Ascending aorta (tissue), 2 donors: ENCODE measurements around the gene TPP1. TPM values are rescaled to one million over a fixed set of nuclear protein-coding genes. Genes with fewer than 3 reads are reported as not detected.

Experiments
- DNase-seq, 2 donors: peaks; one replicate each; pipeline ENCODE4 v3.0.0-alpha.2; 2019; ENCODE audit warnings: low spot score in 2 of 2
- H3K27ac ChIP-seq, 2 donors: fragments of 200-600 bp; sonication (generic); one replicate each; pipeline ENCODE4 v1.5.1; 2016 to 2017; ENCODE audit warnings: mild to moderate bottlenecking in 1 of 2
- H3K27me3 ChIP-seq: fragments of 200-600 bp; sonication (generic); one replicate; pipeline ENCODE4 v1.5.1; 2017
- H3K36me3 ChIP-seq, 2 donors: fragments of 200-600 bp; sonication (generic); one replicate each; pipeline ENCODE4 v1.5.1; 2016
- H3K4me1 ChIP-seq, 2 donors: fragments of 200-600 bp; sonication (generic); one replicate each; pipeline ENCODE4 v1.5.1; 2016 to 2017; ENCODE audit warnings: mild to moderate bottlenecking in 1 of 2
- H3K4me3 ChIP-seq, 2 donors: fragments of 200-600 bp; sonication (generic); one replicate each; pipeline ENCODE4 v1.5.1; 2016 to 2017; ENCODE audit warnings: mild to moderate bottlenecking in 1 of 2
- H3K9me3 ChIP-seq, 2 donors: fragments of 200-600 bp; sonication (generic); one replicate each; pipeline ENCODE4 v1.5.1; 2016
- CTCF ChIP-seq, 3 experiments: fragments of 200-600 bp in 2 of 3; fragments of 450-650 bp in 1 of 3; sonication (generic) in 2 of 3; IDR thresholded peaks; one replicate each; pipeline ENCODE4 v1.5.1; 2016 to 2019; ENCODE audit warnings: antibody characterized with exemption in 3 of 3, mild to moderate bottlenecking in 1 of 3, moderate library complexity in 1 of 3
- intact Hi-C: fragments of 100-400 bp; cut with DNase I; formaldehyde crosslinking; loops from one replicate; pipeline ENCODE4 v1.15.1; 2023
- total RNA-seq: library from RNA; depleted of rRNA; stranded (reverse); fragments of >200 nt; gene quantifications from one replicate; pipeline ENCODE4 v1.1.0, GENCODE V29; 2016

Gene TPP1
- total RNA-seq, 1 donor from 2014 or later, result 96.7 TPM

- H3K4me1 ChIP-seq, result no peaks in the 10 kb centered on the region
- H3K27ac ChIP-seq, result no peak overlapping the region
- H3K27me3 ChIP-seq, result no peaks in the 10 kb centered on the region
- peaks cover 0 to 6% of the 10 kb centered on the region in 2 donors for H3K36me3 ChIP-seq
- no peak for DNase-seq
- intact Hi-C loops, result no loop called here
- no peak for TF ChIP-seq CTCF (IDR thresholded peaks at IDR 0.05)
- H3K4me3 ChIP-seq, result no peak overlapping the region
- no peaks in the 10 kb centered on the region for H3K9me3 ChIP-seq
Observed at GRCh38 chr11:6563667-6564066, 55.6 kb downstream of the TPP1 start.

GRCh38 chr11:6563121-6563619 is 56.1 kb downstream of the TPP1 start:
- H3K27me3 ChIP-seq, result no peaks in the 10 kb centered on the region
- peaks cover 0 to 9% of the 10 kb centered on the region in 2 donors for H3K36me3 ChIP-seq
- intact Hi-C loops, result no loop called here
- no peak overlapping the region for H3K4me3 ChIP-seq
- H3K4me1 ChIP-seq, result no peaks in the 10 kb centered on the region
- no peak for TF ChIP-seq CTCF (IDR thresholded peaks at IDR 0.05)
- no peaks in the 10 kb centered on the region for H3K9me3 ChIP-seq
- H3K27ac ChIP-seq, result no peak overlapping the region
- no peak for DNase-seq

Other genes with a start within 250 kb of the TPP1 start
- 48.6 TPM for gene SMPD1, start 228.9 kb downstream of the TPP1 start, total RNA-seq
- 29.2 TPM for gene APBB1, start 200.3 kb downstream of the TPP1 start, total RNA-seq
- gene HPX, start 178.4 kb downstream of the TPP1 start, total RNA-seq, result 16.8 TPM
- gene TRIM3, start 145.5 kb downstream of the TPP1 start, total RNA-seq, result 33.8 TPM
- 87.8 TPM for gene ARFIP2, start 138.1 kb downstream of the TPP1 start, total RNA-seq
- gene TIMM10B, start 137.9 kb downstream of the TPP1 start, total RNA-seq, result 19.2 TPM
- 2.3 TPM for gene DNHD1, start 122.1 kb downstream of the TPP1 start, total RNA-seq
- gene RRP8, start 15.8 kb downstream of the TPP1 start, total RNA-seq, result 9.2 TPM
- gene ILK, start 15.6 kb downstream of the TPP1 start, total RNA-seq, result 183 TPM
- gene TAF10, start 7.2 kb downstream of the TPP1 start, total RNA-seq, result 76.0 TPM
- gene DCHS1, start 36.4 kb upstream of the TPP1 start, total RNA-seq, result 58.0 TPM
- gene MRPL17, start 63.9 kb upstream of the TPP1 start, total RNA-seq, result 12.9 TPM
- gene OR2AG2, start 152.6 kb upstream of the TPP1 start, total RNA-seq, result 0.43 TPM
- not detected for gene OR2AG1, start 163.6 kb upstream of the TPP1 start, total RNA-seq
- not detected for gene OR6A2, start 180.3 kb upstream of the TPP1 start, total RNA-seq
- gene OR10A5, start 226.3 kb upstream of the TPP1 start, total RNA-seq, result not detected
- not detected for gene OR10A2, start 243.6 kb upstream of the TPP1 start, total RNA-seq